Inflammatory macrophage treated with lipopolysaccharide for 1 hour (primary cell): ENCODE results near the gene KAT2A.

Experiments
- DNase-seq, 2 donors: peaks; one replicate each; pipeline ENCODE4 v3.0.0-alpha.2; 2020 to 2022

KAT2A gene

GRCh38 chr17:42135151-42135550 is 14.0 kb upstream of the KAT2A start:
- no peak for DNase-seq

- no peak for DNase-seq
These were observed 12.4 kb upstream of the KAT2A start for GRCh38 chr17:42133461-42134041.

- peak; percentile 84 to 87 for DNase-seq
These were observed 11.8 kb upstream of the KAT2A start for GRCh38 chr17:42132941-42133340.

- DNase-seq = peak; percentile 33 to 41
These were observed 10.8 kb upstream of the KAT2A start for GRCh38 chr17:42131981-42132432.

GRCh38 chr17:42131232-42131631 is 10.1 kb upstream of the KAT2A start:
- no peak for DNase-seq

GRCh38 chr17:42130310-42130936 is 9.3 kb upstream of the KAT2A start:
- DNase-seq = no peak

GRCh38 chr17:42129109-42129837 is 8.1 kb upstream of the KAT2A start:
- DNase-seq = peak; percentile 33 to 58

- DNase-seq = no peak
These were observed 6.2 kb upstream of the KAT2A start for GRCh38 chr17:42127414-42127813.

- no peak for DNase-seq
These were observed 5.7 kb upstream of the KAT2A start for GRCh38 chr17:42126836-42127235.

GRCh38 chr17:42125565-42125964 is 4.4 kb upstream of the KAT2A start:
- no peak for DNase-seq

- DNase-seq = no peak
These were observed 3.1 kb upstream of the KAT2A start for GRCh38 chr17:42124256-42124655.

- no peak for DNase-seq
These were observed 1.5 kb upstream of the KAT2A start, which contains the start of gene HSPB9 for GRCh38 chr17:42122371-42123303. TSS of gene HSPB9 (plus strand) at chr17:42122804. CDS start at chr17:42122851, 47 bp downstream.

GRCh38 chr17:42120161-42120769 is 902 bp downstream of the KAT2A start:
- no peak for DNase-seq

- DNase-seq = no peak
These were observed 1.9 kb downstream of the KAT2A start for GRCh38 chr17:42119301-42119700.

- DNase-seq = no peak
These were observed 2.6 kb downstream of the KAT2A start for GRCh38 chr17:42118545-42118944.

GRCh38 chr17:42118126-42118510 is 3.0 kb downstream of the KAT2A start:
- no peak for DNase-seq

GRCh38 chr17:42117397-42118125 is 3.6 kb downstream of the KAT2A start:
- no peak for DNase-seq

GRCh38 chr17:42116705-42117396 is 4.3 kb downstream of the KAT2A start:
- peak; percentile 67 to 94 for DNase-seq

GRCh38 chr17:42114118-42114517 is 7.0 kb downstream of the KAT2A start:
- DNase-seq = no peak

GRCh38 chr17:42113293-42114069 is 7.7 kb downstream of the KAT2A start:
- no peak for DNase-seq
